HG03457 (cell line): Measurements from ENCODE around the gene GCLC.
A peak's percentile ranks its signal among the peaks of the same experiment; 100 is the strongest.
"Not testable (repeated sequence)": the region's sequence is repeated elsewhere in the genome, so short reads cannot be mapped to it uniquely, and the experiment has no call there.

Source experiments
- ATAC-seq: cut with Tn5 transposase; IDR thresholded peaks from one replicate; pipeline ENCODE4 v1.9.1; 2021; ENCODE audit warnings: moderate number of reproducible peaks; ENCODE audit not compliant: unreplicated experiment

GCLC gene

GRCh38 chr6:53544470-53545308, at the start of gene GCLC:
GCLC (minus strand) TSS chr6:53545101; CDS start chr6:53544645, 456 bp downstream.
- ATAC-seq = peak; percentile 57

DNA sequence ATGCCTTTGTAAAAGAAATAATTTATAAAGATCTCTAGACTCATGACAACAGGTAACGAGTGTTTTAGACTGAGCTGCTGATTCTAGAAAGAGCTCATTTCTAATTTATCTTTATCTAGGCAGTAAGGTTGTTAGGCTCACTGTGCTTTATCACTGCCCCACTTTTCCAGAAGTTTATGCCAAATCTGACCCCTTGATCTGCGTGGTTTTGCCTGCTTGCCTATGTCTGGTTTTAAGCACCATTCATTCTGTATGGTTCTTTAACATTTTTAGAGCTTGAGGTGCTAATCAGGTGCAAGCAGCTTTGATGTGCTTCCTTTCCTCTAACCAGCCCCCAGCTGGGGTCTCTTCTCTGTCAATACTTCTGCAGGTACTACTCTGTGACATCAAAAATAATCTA, 49.7 kb upstream of the GCLC start:
- no peak for ATAC-seq

DNA sequence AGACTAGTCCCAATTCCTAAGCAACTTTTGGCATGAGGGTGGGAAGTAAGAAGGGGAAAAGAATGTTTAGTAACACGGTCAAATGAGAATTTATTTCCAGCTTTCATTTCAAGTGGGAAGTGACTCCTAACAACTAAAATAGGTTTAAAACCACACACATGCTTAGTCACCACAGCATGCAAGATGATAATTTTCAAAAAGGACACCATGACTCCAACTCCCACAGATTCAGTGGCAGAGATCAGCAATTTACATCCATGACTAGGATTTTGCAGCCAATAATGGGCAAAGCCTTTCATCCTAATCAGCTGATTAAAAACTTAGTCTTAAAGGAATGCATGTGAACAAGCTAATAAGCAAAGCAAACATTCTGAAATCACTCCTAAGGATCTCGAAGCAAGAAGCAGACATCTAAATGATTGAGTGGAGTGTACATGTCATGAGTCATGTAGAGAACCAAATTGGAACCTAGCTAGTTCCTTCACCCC, 48.1 kb upstream of the GCLC start:
- ATAC-seq = no peak

- ATAC-seq = no peak
Observed at GRCh38 chr6:53591873-53592272, 47.0 kb upstream of the GCLC start.

DNA sequence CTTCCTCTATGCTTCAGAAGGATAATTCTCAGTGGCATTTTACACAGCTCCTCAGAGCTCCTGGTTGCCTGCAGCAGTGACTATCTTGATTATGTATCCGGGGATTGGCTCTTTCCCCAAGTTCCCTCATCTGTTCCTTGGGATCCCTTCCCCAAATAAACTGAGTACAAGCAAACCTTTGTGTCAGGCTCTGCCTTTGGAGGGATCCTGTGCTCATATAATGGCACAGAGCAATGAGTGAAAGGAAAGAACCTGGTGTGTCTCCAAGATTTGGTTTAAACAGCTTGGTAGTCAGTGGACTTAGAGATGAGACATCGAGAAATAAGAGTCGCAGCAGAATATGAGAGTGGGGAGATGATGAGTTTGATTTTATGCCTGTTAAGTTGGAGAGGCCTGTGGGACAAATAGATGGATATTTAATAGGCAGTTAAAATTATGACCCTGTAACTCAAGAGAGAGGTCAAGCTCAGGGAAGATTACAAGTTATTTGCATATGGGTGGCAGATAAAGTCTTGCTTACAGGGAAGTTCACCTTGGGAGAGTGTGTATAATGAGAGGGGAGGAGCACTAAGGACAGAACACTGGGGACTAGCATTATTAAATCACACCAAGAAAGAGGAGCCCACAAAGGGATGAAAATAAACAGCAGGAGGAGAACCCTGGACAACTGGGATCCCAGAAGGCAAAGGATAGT, 44.1 kb upstream of the GCLC start:
- no peak for ATAC-seq

DNA sequence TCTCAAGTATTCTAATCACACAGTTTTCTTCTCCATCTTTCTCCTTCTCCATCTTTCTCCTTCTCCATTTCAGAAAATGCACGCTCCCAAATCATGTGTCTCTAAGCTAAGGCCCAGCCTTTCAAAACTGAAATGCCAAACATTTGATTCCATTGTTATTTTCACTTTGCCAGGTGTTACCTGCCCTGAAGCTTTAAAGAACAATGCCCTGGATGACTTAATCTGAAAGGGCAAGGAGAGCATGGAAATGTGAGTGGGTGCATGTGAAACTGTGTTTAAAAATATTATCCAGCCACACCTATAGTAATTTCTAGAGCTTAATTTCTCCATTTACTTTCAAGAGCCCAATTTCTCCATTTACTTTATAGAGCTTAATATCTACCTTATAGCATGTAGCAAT, 42.4 kb upstream of the GCLC start:
- ATAC-seq = no peak

DNA sequence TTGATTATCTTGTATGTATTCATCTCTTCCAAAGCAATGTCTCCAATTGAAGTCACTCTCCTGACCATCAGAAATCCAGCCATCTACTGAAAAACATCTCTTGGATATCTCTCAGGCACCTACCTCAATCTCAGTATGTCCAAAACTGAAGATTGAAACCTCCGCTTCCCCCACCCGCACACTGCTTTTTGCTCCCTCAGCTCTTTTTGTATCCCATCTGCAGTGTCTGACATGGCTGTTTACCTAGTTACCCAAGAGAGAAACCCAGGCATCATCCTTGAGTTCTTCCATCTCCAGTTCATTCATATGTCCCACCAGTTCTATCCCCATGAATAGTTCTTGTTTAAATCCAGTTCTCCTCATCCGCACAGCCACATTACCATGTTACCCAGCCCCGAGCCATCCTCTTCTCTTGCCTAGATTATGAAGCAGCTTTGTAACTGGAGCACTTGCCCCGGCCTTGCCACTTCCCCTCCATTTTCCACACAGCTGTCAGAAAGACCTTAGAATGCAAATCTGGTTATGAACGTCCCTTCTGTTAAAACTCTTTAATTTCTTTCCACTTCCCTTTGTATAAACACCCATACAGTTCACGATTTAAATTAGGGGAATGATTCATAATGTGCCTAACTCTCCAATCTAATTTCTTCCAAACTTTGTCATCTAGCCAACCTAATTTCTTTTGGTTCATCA, 40.5 kb upstream of the GCLC start:
- no peak for ATAC-seq

- no peak for ATAC-seq
Observed at GRCh38 chr6:53584726-53585125, 39.8 kb upstream of the GCLC start.

DNA sequence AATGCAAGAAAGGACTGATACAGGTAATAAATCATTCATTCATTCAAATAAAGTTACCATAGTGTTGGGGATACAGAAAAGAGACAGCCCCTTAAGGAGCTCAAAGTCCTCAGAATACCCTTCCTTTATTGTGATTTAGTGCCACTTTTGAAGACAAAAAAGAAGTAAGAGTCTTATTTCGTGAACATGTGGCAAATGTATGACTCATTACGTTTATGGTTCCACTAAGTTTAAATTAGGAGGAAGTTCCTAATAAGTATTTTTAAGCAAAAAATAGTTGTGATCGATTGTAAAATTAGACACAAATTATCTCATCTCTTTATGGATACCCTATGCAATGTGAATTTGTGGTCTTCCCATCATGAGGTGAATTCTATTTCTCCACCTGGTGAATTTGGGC, 38.5 kb upstream of the GCLC start:
- ATAC-seq = no peak

- ATAC-seq = no peak
Observed at GRCh38 chr6:53582963-53583362, 38.1 kb upstream of the GCLC start.

DNA sequence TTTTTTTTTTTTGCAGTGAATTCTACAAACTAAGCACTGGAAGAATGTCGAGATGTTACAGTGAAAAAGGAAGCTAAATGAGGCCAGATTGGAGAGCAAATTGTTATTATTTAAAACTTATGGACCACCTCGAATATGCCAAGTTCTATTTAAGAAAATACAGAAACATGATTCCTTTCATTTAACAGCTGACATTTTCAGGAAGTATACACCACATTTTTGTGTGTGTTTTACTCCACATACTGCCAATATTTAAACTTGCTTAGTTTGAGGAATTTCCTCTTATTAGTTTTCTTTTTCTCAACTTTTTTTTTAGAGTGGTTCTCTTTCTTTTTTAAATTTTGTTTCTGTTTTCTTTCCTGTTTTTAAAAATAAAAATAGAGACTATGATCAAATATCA, 37.0 kb upstream of the GCLC start:
- ATAC-seq = no peak

- no peak for ATAC-seq
Observed at GRCh38 chr6:53581173-53581773, 36.4 kb upstream of the GCLC start.

DNA sequence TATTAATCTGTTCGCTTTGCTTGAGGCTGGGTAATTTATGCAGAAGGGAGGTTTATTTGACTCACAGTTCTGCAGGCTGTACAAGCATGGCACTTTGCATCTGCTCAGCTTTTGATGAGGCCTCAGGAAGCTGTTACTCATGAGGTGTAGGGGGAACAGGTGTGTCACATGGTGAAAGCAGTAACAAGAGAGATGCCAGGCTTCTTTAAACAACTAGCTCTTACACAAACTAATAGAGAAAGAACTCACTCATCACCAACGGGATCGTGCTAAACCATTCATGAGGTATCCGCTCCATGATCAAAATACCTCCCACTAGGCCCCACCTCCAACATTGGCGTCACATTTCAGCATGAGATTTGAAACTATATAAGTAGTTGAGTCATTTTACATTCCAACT, 34.4 kb upstream of the GCLC start:
- no peak for ATAC-seq

- ATAC-seq = no peak
Observed at GRCh38 chr6:53578371-53578770, 33.5 kb upstream of the GCLC start.

- no peak for ATAC-seq
Observed at GRCh38 chr6:53573299-53573698, 28.4 kb upstream of the GCLC start.

DNA sequence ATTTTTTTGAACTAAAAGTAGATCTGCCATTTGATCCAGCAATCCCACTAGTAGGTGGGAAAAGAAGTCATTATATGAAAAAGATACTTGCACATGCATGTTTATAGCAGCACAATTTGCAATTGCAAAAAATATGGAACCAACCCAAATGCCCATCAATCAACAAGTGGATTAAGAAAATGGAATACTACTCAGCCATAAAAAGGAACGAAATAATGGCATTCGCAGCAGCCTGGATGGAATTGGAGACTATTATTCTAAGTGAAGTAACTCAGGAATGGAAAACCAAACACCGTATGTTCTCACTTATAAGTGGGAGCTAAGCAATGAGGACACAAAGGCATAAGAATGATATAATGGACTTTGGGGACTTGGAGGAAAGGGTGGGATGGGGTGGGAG, 27.5 kb upstream of the GCLC start:
- not testable (repeated sequence) for ATAC-seq

DNA sequence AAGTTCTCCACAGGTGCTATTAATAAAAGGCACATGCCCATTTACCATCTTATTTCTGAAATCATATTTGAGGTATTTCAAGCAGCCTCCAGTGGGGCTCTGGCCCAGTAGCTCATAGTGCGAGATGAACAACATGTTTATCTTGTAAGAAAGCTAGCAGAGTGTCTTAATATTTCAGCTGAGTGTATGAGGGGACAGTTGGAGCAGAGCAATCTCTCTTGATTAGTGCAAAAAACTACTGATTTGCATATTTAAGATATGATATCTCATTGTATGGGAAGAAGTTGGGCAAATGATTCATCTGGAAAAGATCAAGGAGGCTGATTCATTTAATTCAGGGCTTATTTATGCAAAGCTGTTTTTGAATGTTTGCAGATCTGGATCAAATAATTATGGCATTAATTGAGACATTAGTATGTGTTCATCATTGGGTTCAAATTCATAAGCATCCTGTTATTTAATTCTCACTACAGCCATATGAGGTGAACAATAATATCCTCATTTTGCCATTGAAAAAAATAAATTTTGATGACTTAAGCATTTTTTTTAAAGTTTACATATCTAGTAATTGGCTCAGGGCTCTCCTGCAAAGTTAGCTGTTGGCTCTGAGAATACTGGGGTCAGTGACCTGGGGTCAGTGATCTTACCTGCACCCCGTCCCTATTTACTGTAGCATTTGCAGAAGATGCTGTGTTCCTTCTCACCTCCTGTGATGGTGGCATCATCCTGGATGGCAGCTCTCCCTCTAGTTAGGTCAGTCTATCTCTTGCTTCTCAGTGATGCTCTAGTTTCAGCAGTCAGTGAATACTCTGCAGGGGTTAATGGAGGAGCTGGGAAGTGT, 24.1 kb upstream of the GCLC start:
- no peak for ATAC-seq

DNA sequence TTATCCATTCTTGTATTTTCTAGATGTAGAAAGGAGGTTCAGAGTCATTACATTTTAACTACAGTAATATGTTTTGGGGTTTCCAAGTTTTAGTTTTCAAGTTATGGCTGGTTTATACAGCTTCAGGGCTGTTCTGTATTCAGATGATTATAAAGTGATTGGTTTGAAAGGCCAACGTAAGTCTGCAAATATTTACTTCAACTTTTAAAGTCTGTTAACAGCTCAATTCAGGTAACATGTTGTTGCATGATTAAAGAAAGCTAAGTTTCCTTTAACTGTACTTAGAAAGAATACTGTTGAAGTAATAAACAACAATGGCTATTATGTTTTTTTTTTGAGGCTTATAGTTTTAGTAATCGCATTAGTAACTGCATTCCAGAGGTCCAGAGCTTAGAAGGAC, 22.8 kb upstream of the GCLC start:
- no peak for ATAC-seq

- ATAC-seq = no peak
Observed at GRCh38 chr6:53566755-53567154, 21.9 kb upstream of the GCLC start.

- ATAC-seq = no peak
Observed at GRCh38 chr6:53565886-53566285, 21.0 kb upstream of the GCLC start.
